HepG2 (cell line): ENCODE data around the gene CHMP1A. TPM values are rescaled to one million over a fixed set of nuclear protein-coding genes. Genes with fewer than 3 reads are reported as not detected.

ENCODE experiments used
- CBFB ChIP-seq: sonication (generic); formaldehyde crosslinking; IDR thresholded peaks from 2 replicates; pipeline ENCODE4 v1.4.0; 2020; ENCODE audit warnings: missing genetic modification reagents
- DMAP1 ChIP-seq: IDR thresholded peaks from 2 replicates; pipeline ENCODE4 v1.6.1; 2016
- EED ChIP-seq: sonication (generic); formaldehyde crosslinking; IDR thresholded peaks from 2 replicates; pipeline ENCODE4 v1.5.0; 2020; ENCODE audit warnings: mild to moderate bottlenecking, missing genetic modification reagents
- FIP1L1 ChIP-seq: fragments of 200-400 bp; formaldehyde crosslinking; IDR thresholded peaks from 2 replicates; pipeline ENCODE4 v1.6.1; 2018; ENCODE audit warnings: low read depth, mild to moderate bottlenecking, low read length, moderate library complexity, borderline replicate concordance; ENCODE audit not compliant: insufficient read depth
- HOXA5 ChIP-seq: sonication (generic); formaldehyde crosslinking; IDR thresholded peaks from 2 replicates; pipeline ENCODE4 v1.4.0; 2020; ENCODE audit warnings: missing genetic modification reagents
- KDM5A ChIP-seq: fragments of 200-600 bp; sonication (generic); IDR thresholded peaks from 2 replicates; pipeline ENCODE4 v1.7.0; 2018; ENCODE audit warnings: antibody characterized with exemption, mild to moderate bottlenecking, low read length, borderline replicate concordance
- KLF9 ChIP-seq: IDR thresholded peaks from 2 replicates; pipeline ENCODE4 v1.6.1; 2016; ENCODE audit warnings: low read depth
- MXD4 ChIP-seq: IDR thresholded peaks from 2 replicates; pipeline ENCODE4 v1.6.1; 2016; ENCODE audit warnings: mild to moderate bottlenecking, missing biosample characterization, missing genetic modification reagents
- NCOA1 ChIP-seq: sonication (generic); formaldehyde crosslinking; IDR thresholded peaks from 2 replicates; pipeline ENCODE4 v1.9.0; 2021; ENCODE audit warnings: missing genetic modification reagents
- SP4 ChIP-seq: sonication (generic); formaldehyde crosslinking; IDR thresholded peaks from 2 replicates; pipeline ENCODE4 v1.8.1; 2023; ENCODE audit warnings: mild to moderate bottlenecking, missing genetic modification reagents
- TBX2 ChIP-seq: sonication (generic); formaldehyde crosslinking; IDR thresholded peaks from 2 replicates; pipeline ENCODE4 v1.5.0; 2020; ENCODE audit warnings: missing genetic modification reagents, mild to moderate bottlenecking, borderline replicate concordance
- TBX3 ChIP-seq: fragments of 450-650 bp; IDR thresholded peaks from 2 replicates; pipeline ENCODE4 v1.6.1; 2017; ENCODE audit warnings: antibody characterized with exemption, mild to moderate bottlenecking, inconsistent platforms, borderline replicate concordance
- ZBTB38 ChIP-seq: sonication (generic); formaldehyde crosslinking; IDR thresholded peaks from 2 replicates; pipeline ENCODE4 v1.5.1; 2020; ENCODE audit warnings: mild to moderate bottlenecking, missing genetic modification reagents
- ZFP1 ChIP-seq: IDR thresholded peaks from 2 replicates; pipeline ENCODE4 v1.6.1; 2016
- ZIK1 ChIP-seq: sonication (generic); formaldehyde crosslinking; IDR thresholded peaks from 2 replicates; pipeline ENCODE4 v1.5.0; 2020; ENCODE audit warnings: mild to moderate bottlenecking, low read depth, missing genetic modification reagents, borderline replicate concordance
- ZNF260 ChIP-seq: sonication (generic); formaldehyde crosslinking; IDR thresholded peaks from 2 replicates; pipeline ENCODE4 v1.4.0; 2020; ENCODE audit warnings: missing genetic modification reagents, low read depth, mild to moderate bottlenecking, borderline replicate concordance
- ZNF3 ChIP-seq: IDR thresholded peaks from 2 replicates; pipeline ENCODE4 v1.7.0; 2017; ENCODE audit warnings: inconsistent platforms
- ZNF670 ChIP-seq: sonication (generic); formaldehyde crosslinking; IDR thresholded peaks from 2 replicates; pipeline ENCODE4 v1.8.0; 2022; ENCODE audit warnings: mild to moderate bottlenecking, missing genetic modification reagents, borderline replicate concordance
- polyA plus RNA-seq, 8 experiments: library from polyadenylated mRNA; depleted of rRNA in 3 of 8; stranded (reverse) in 7 of 8; unstranded in 1 of 8; fragments of >200 nt; fragmentation: Illumina TruSeq in 4 of 8; extraction: Trizol in 4 of 8; gene quantifications; 2 replicates each; pipeline versions ENCODE4 v1.2.1 to v1.2.3, GENCODE V29; 2011 to 2016; ENCODE audit warnings: low read depth in 4 of 8, missing spikeins in 1 of 8, mixed read lengths in 1 of 8; ENCODE audit not compliant: insufficient read depth in 1 of 8
- total RNA-seq, 5 experiments: library from RNA; depleted of rRNA; stranded (reverse); fragments of >200 nt; fragmentation: Illumina TruSeq; extraction: Trizol; gene quantifications; 2 replicates each; pipeline ENCODE4 v1.2.3, GENCODE V29; 2016; ENCODE audit warnings: low read depth in 1 of 5
- TF ChIP-seq, protein P1 (sequence below): sonication (generic); formaldehyde crosslinking; IDR thresholded peaks from 2 replicates; pipeline ENCODE4 v1.4.0; 2020; ENCODE audit warnings: mild to moderate bottlenecking, missing genetic modification reagents
- TF ChIP-seq, protein P2 (sequence below), 2 experiments: sonication (generic) in 1 of 2; formaldehyde crosslinking in 1 of 2; IDR thresholded peaks; 2 replicates each; pipeline versions ENCODE4 v1.6.1 to v1.9.0; 2014 to 2022; ENCODE audit warnings: antibody characterized with exemption in 1 of 2, borderline replicate concordance in 1 of 2, inconsistent platforms in 1 of 2, low read depth in 1 of 2, missing genetic modification reagents in 1 of 2
- TF ChIP-seq, protein P3 (sequence below): sonication (generic); formaldehyde crosslinking; IDR thresholded peaks from 2 replicates; pipeline ENCODE4 v1.8.0; 2022; ENCODE audit warnings: mild to moderate bottlenecking, missing genetic modification reagents, moderate library complexity

CHMP1A gene
- total and polyA plus RNA-seq, 2 of the 13 experiments (the other 11 are each of a cell fraction or from before 2014, with no cell fraction given): 69.4 to 73.3 TPM

DNA sequence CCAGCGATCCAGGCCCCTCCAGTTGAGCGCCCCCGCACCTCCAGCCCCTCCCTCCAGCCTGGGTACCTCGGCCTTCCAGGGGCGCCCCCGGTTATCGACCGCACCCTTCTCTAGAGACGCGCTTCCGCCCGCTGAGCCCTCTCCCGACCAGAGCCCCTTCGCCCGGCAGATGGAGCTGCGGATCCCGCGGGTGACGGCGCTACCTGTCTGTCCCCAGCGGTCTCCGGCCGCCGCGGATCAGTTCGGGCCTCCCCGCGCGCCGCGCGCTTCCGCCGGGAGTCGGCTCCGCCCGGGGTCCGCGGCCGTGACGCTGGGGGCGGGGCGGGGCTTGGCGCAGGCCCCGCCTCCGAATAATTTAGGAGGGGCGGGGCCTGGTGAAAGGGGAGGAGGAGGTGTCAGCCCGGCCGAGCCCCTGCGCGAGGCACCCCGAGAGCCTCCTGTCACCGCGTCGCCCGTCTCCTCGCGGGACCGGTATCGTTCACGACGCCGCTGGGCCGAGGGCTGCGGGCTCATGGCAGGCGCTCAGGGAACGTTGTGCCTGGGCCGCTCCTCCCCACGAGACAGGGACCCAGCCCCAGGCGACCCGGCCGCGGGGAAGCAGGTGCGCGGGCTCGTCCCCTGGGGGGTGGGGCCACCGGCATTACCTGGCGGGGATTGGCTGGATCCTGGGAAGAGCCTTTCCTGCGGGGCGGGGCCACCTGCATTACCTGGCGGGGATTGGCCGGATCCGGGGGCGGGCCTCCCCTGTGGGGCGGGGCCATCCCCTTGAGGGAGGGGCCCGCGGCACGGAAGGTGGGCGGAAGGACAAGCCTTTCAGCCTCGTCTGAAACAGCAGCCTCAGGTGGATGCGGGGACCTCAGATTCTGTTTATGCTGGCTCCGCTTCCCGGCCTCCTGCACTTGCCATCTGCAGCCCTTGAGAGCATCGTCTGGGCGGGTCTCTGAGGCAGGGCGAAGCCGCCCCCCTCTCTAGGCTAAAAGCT, 44.2 kb upstream of the CHMP1A start, which contains the start of gene SPATA2L (continued):
- no peak for TF ChIP-seq FIP1L1
- peak; percentile 95 for TF ChIP-seq SP4 (CRISPR knock-in tag)
- TF ChIP-seq ZNF670: 0 out of 2 replicates have a peak, but pooled peaks have one; percentile 19
- TF ChIP-seq MXD4 (CRISPR knock-in tag): peak; percentile 86
- TF ChIP-seq CBFB: no peak
- peak; percentile 42; the same call in 1 of the 2 replicates for TF ChIP-seq HOXA5 (CRISPR knock-in tag)
- TF ChIP-seq KLF9 (CRISPR knock-in tag): no peak
- no peak for TF ChIP-seq ZNF3 (CRISPR knock-in tag)
- TF ChIP-seq KDM5A: peak; percentile 75; the same call in 1 of the 2 replicates
- no peak for TF ChIP-seq ZNF260 (CRISPR knock-in tag)
- TF ChIP-seq ZIK1 (CRISPR knock-in tag): 0 out of 2 replicates have a peak, but pooled peaks have one; percentile 65
- TF ChIP-seq NCOA1 (CRISPR knock-in tag): peak; percentile 84; the same call in 1 of the 2 replicates
- TF ChIP-seq ZFP1: no peak
- TF ChIP-seq, protein P1, sequence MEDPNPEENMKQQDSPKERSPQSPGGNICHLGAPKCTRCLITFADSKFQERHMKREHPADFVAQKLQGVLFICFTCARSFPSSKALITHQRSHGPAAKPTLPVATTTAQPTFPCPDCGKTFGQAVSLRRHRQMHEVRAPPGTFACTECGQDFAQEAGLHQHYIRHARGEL (CRISPR knock-in tag): no peak
- no peak for TF ChIP-seq EED (CRISPR knock-in tag)
- TF ChIP-seq ZBTB38 (CRISPR knock-in tag): no peak; the same call in 1 of the 2 replicates
- TF ChIP-seq DMAP1 (CRISPR knock-in tag): peak; percentile 42; the same call in 1 of the 2 replicates
- TF ChIP-seq TBX3: peak; percentile 79
- TF ChIP-seq, protein P2, sequence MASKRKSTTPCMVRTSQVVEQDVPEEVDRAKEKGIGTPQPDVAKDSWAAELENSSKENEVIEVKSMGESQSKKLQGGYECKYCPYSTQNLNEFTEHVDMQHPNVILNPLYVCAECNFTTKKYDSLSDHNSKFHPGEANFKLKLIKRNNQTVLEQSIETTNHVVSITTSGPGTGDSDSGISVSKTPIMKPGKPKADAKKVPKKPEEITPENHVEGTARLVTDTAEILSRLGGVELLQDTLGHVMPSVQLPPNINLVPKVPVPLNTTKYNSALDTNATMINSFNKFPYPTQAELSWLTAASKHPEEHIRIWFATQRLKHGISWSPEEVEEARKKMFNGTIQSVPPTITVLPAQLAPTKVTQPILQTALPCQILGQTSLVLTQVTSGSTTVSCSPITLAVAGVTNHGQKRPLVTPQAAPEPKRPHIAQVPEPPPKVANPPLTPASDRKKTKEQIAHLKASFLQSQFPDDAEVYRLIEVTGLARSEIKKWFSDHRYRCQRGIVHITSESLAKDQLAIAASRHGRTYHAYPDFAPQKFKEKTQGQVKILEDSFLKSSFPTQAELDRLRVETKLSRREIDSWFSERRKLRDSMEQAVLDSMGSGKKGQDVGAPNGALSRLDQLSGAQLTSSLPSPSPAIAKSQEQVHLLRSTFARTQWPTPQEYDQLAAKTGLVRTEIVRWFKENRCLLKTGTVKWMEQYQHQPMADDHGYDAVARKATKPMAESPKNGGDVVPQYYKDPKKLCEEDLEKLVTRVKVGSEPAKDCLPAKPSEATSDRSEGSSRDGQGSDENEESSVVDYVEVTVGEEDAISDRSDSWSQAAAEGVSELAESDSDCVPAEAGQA (IDR thresholded peaks at IDR 0.05; ENCODE audit: low read depth): no peak
- TF ChIP-seq, protein P2 (CRISPR knock-in tag; IDR thresholded peaks at IDR 0.05; ENCODE audit: borderline replicate concordance): no peak
- TF ChIP-seq, protein P3, sequence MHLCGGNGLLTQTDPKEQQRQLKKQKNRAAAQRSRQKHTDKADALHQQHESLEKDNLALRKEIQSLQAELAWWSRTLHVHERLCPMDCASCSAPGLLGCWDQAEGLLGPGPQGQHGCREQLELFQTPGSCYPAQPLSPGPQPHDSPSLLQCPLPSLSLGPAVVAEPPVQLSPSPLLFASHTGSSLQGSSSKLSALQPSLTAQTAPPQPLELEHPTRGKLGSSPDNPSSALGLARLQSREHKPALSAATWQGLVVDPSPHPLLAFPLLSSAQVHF: 0 out of 2 replicates have a peak, but pooled peaks have one; percentile 60
- no peak; the same call in none of the 2 replicates for TF ChIP-seq TBX2 (CRISPR knock-in tag)
